Neuronal stem cell (in vitro differentiated cells): Measurements from ENCODE around the gene CAP1.

Experiments
- DNase-seq: peaks from one replicate; pipeline ENCODE4 v3.0.0-alpha.2; 2013; ENCODE audit warnings: low spot score
- H2AFZ ChIP-seq: one replicate; pipeline ENCODE4 v1.6.1; 2013; ENCODE audit warnings: mild to moderate bottlenecking, low read length, inconsistent platforms
- H2AK5ac ChIP-seq: 2 replicates; pipeline ENCODE4 v1.6.1; 2013; ENCODE audit warnings: low read depth, mild to moderate bottlenecking, inconsistent platforms, low read length, moderate library complexity, mixed read lengths
- H2BK120ac ChIP-seq: 2 replicates; pipeline ENCODE4 v1.6.1; 2013; ENCODE audit warnings: low read depth, mild to moderate bottlenecking, inconsistent platforms, low read length, moderate library complexity, mixed read lengths
- H2BK12ac ChIP-seq: one replicate; pipeline ENCODE4 v1.6.1; 2013; ENCODE audit warnings: low read length, inconsistent platforms
- H2BK15ac ChIP-seq: 2 replicates; pipeline ENCODE4 v1.6.1; 2013; ENCODE audit warnings: mild to moderate bottlenecking, low read length, inconsistent platforms, mixed read lengths
- H2BK5ac ChIP-seq: one replicate; pipeline ENCODE4 v1.6.1; 2013; ENCODE audit warnings: inconsistent platforms, mild to moderate bottlenecking, low read length, moderate library complexity
- H3K14ac ChIP-seq: one replicate; pipeline ENCODE4 v1.6.1; 2013; ENCODE audit warnings: low read length, inconsistent platforms
- H3K18ac ChIP-seq: 2 replicates; pipeline ENCODE4 v1.6.1; 2013; ENCODE audit warnings: low read length, inconsistent platforms
- H3K23ac ChIP-seq: 2 replicates; pipeline ENCODE4 v1.6.1; 2013; ENCODE audit warnings: low read depth, mild to moderate bottlenecking, mixed read lengths, low read length, inconsistent platforms; ENCODE audit not compliant: poor library complexity
- H3K27ac ChIP-seq: replicated peaks from 3 replicates; pipeline ENCODE4 v1.5.1; 2013; ENCODE audit warnings: low read length, inconsistent platforms
- H3K27me3 ChIP-seq, 3 experiments: 2 replicates each; pipeline ENCODE4 v1.6.1; 2013; ENCODE audit warnings: low read length in 3 of 3, mild to moderate bottlenecking in 2 of 3, inconsistent platforms in 1 of 3, low read depth in 1 of 3, mixed read lengths in 1 of 3, moderate library complexity in 1 of 3; ENCODE audit not compliant: control insufficient read depth in 3 of 3, insufficient read depth in 3 of 3
- H3K36me3 ChIP-seq, 2 donors: replicated peaks in 1 of 2; 2 replicates each; pipeline ENCODE4 v1.6.1; 2013; ENCODE audit warnings: low read length in 2 of 2; ENCODE audit not compliant: control insufficient read depth in 2 of 2, insufficient read depth in 2 of 2
- H3K4ac ChIP-seq: 2 replicates; pipeline ENCODE4 v1.6.1; 2013; ENCODE audit warnings: inconsistent platforms, mild to moderate bottlenecking, low read length, moderate library complexity
- H3K4me1 ChIP-seq, 2 donors: 1 replicate in 1 of 2; 2 replicates in 1 of 2; pipeline ENCODE4 v1.6.1; 2013; ENCODE audit warnings: low read length in 2 of 2, low read depth in 1 of 2; ENCODE audit not compliant: control insufficient read depth in 2 of 2, insufficient read depth in 1 of 2
- H3K4me2 ChIP-seq: one replicate; pipeline ENCODE4 v1.6.1; 2013; ENCODE audit warnings: mild to moderate bottlenecking, low read length, inconsistent platforms; ENCODE audit not compliant: insufficient read depth, poor library complexity, severe bottlenecking
- H3K4me3 ChIP-seq, 2 donors: 2 replicates each; pipeline ENCODE4 v1.5.1; 2013; ENCODE audit warnings: low read length in 2 of 2, mild to moderate bottlenecking in 2 of 2, inconsistent platforms in 1 of 2, moderate library complexity in 1 of 2
- H3K79me1 ChIP-seq: one replicate; pipeline ENCODE4 v1.6.1; 2013; ENCODE audit warnings: low read depth, mild to moderate bottlenecking, inconsistent platforms, low read length, moderate library complexity
- H3K9ac ChIP-seq: one replicate; pipeline ENCODE4 v1.6.1; 2013; ENCODE audit warnings: mild to moderate bottlenecking, low read depth, low read length, inconsistent platforms; ENCODE audit not compliant: poor library complexity
- H3K9me3 ChIP-seq, 2 donors: replicated peaks in 1 of 2; 2 replicates each; pipeline versions ENCODE3 to v1.6.1; 2013; ENCODE audit warnings: low read length in 2 of 2, mild to moderate bottlenecking in 2 of 2, inconsistent platforms in 1 of 2, low read depth in 1 of 2, mixed read lengths in 1 of 2, moderate library complexity in 1 of 2; ENCODE audit not compliant: control insufficient read depth in 2 of 2, insufficient read depth in 1 of 2
- H4K8ac ChIP-seq: one replicate; pipeline ENCODE4 v1.6.1; 2013; ENCODE audit warnings: low read depth, mild to moderate bottlenecking, inconsistent platforms, low read length, moderate library complexity
- H4K91ac ChIP-seq: one replicate; pipeline ENCODE4 v1.6.1; 2013; ENCODE audit warnings: low read length, low read depth, mild to moderate bottlenecking, inconsistent platforms; ENCODE audit not compliant: poor library complexity
- WGBS, 2 donors: extraction: QIAGEN DNeasy Blood & Tissue Kit; methylation state at CpG; one replicate each; pipeline ENCODE4 v1.1.7; 2013; ENCODE audit warnings: missing lambda C conversion rate in 2 of 2, mixed read lengths in 1 of 2; ENCODE audit not compliant: insufficient read length in 2 of 2, insufficient replicate concordance in 1 of 2; ENCODE audit errors: extremely low coverage in 2 of 2; 5-methylcytosine and 5-hydroxymethylcytosine counted together

CAP1 gene

DNA sequence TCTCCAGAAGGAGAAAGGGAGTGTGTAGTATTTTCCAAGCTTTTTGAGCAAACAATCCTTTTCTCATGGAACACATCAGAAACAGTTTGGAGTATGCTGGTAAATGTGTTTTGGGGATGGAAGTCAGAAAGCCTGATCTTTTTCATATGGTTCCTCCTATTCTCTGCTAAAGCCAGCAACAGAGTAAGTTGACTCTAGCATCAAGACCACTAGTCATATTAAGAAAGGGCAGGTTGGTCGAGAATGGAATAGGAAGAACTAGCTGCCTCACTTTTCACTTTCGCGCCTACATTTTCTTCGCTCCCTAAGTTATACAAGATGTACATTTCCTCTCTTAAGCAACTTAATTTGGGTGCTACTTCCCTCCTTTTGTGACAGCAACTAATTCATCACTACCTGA is 32.5 kb downstream of the CAP1 start:
- Histone ChIP-seq H2BK12ac (no peak overlapping the region), H2AK5ac (no peak overlapping the region), H2BK120ac (no peak overlapping the region), H2AFZ (no peak overlapping the region), H3K27me3 (no peaks in the 10 kb centered on the region), H3K23ac (no peak overlapping the region), H3K14ac (no peak overlapping the region), H3K27ac (no peak overlapping the region), H3K9ac (no peak overlapping the region), H2BK15ac (no peak overlapping the region), H3K4ac (no peak overlapping the region), H4K91ac (no peak overlapping the region), H3K9me3 (no peaks in the 10 kb centered on the region), H3K36me3 (peaks cover 29 to 98% of the 10 kb centered on the region in 2 donors), H3K4me1 (no peaks in the 10 kb centered on the region), H3K4me3 (no peak overlapping the region), H2BK5ac (no peak overlapping the region), H4K8ac (no peak overlapping the region), H3K79me1 (peaks cover 2% of the 10 kb centered on the region), H3K18ac (no peak overlapping the region), H3K4me2 (no peak overlapping the region)
- DNase-seq = no peak
- no CpG with 5 or more reads among the region's 4 CpGs for WGBS, 2 donors

DNA sequence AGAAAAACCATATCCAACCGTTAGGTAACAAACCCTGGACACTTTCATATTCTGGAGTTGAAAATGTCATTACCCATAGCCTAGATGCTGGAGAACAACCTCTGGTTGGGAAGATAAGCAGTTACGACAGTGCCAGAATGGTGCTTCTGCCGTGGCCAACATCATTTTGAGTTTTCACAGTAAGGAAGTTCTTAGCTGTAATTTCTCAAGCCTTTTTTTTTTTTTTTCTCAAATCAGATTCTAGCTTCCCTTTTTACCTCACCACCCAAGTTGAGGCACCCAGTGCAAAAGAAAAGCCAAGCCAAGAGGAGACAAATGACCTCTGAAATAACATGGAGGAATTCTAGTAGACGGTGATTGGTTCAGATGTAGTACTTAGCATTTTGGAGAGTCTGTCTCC is 34.7 kb downstream of the CAP1 start:
- no CpG with 5 or more reads among the region's 4 CpGs for WGBS, 2 donors
- Histone ChIP-seq H3K14ac (no peak overlapping the region), H3K4me2 (no peak overlapping the region), H3K36me3 (peaks cover 34 to 95% of the 10 kb centered on the region in 2 donors), H3K4me1 (no peaks in the 10 kb centered on the region), H3K27ac (no peak overlapping the region), H3K23ac (no peak overlapping the region), H2BK15ac (no peak overlapping the region), H2AFZ (no peak overlapping the region), H3K4ac (no peak overlapping the region), H3K4me3 (no peak overlapping the region), H3K79me1 (peaks cover 2% of the 10 kb centered on the region), H3K9me3 (no peaks in the 10 kb centered on the region), H2BK5ac (no peak overlapping the region), H2BK120ac (no peak overlapping the region), H3K18ac (no peak overlapping the region), H2BK12ac (no peak overlapping the region), H2AK5ac (no peak overlapping the region), H4K91ac (no peak overlapping the region), H3K9ac (no peak overlapping the region), H4K8ac (no peak overlapping the region), H3K27me3 (no peaks in the 10 kb centered on the region)
- DNase-seq = no peak

DNA sequence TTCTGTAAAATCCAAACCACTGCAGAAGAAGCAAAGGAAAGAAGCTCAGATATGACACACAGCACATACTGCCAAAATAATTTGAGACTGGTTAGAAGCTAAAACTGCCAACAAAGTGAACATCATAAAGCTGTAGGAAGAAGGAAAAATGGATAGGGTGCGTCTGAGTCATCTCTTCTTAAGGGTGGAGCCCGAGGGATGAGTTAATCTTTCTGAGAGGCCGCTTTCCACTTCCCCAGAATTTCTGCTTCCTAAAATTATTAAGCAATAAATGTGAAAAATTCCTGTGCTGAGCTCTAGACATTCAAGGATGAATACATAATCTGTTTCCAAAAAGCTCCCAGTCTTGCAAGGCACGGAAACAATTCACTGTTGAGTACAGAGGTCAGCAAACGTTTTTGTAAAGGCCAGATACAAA is 36.4 kb downstream of the CAP1 start:
- Histone ChIP-seq H3K4ac (no peak overlapping the region), H3K23ac (no peak overlapping the region), H2BK120ac (no peak overlapping the region), H3K14ac (no peak overlapping the region), H3K79me1 (peaks cover 2% of the 10 kb centered on the region), H3K9ac (no peak overlapping the region), H3K9me3 (no peaks in the 10 kb centered on the region), H3K18ac (no peak overlapping the region), H3K4me3 (no peak overlapping the region), H2BK12ac (no peak overlapping the region), H2BK15ac (no peak overlapping the region), H3K4me2 (no peak overlapping the region), H4K8ac (no peak overlapping the region), H3K27me3 (no peaks in the 10 kb centered on the region), H4K91ac (no peak overlapping the region), H2AFZ (no peak overlapping the region), H3K27ac (no peak overlapping the region), H3K36me3 (peaks cover 28 to 85% of the 10 kb centered on the region in 2 donors), H2BK5ac (no peak overlapping the region), H2AK5ac (no peak overlapping the region), H3K4me1 (no peaks in the 10 kb centered on the region)
- no peak for DNase-seq
- WGBS, 2 donors = no CpG with 5 or more reads among the region's 5 CpGs

DNA sequence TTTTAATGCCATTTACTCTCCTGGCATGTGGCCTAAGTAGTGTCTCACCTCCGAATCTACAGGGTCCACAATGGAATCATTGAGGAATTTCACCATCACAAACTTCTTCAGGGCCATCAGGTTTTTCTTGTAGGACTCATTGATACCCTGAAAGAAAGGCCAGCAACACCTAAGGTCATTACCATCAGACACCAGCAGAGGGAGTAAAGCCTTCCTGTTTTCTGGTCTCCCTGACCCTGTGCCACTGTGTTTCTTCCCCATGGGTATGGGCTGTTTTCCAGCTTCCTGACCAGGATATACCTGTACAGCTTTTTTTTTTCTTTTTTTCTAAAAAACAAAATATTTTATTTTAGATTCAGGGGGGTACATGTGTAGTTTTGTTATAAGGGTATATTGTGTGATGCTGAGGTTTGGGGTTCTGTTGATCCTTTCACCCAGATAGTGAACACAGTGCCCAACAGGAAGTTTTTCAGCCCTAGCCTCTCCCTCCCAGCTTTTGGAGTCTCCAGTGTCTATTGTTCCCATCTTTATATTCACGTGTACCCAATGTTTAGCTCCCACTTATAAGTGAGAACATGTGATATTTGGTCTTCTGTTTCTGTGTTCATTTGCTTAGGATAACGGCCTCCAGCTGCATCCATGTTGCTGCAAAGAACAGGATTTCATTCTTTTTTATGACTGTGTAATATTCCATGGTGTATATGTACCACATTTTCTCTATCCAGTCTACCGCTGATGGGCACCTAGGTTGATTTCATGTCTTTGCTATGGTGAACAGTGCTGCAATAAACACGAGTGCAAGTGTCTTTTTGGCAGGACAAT is 38.2 kb downstream of the CAP1 start:
- H3K36me3 ChIP-seq = peaks cover 19 to 79% of the 10 kb centered on the region in 2 donors

More for the DNA sequence above, 38.2 kb downstream of the CAP1 start:
- WGBS, 2 donors = no CpG with 5 or more reads among the region's 5 CpGs
- H3K4me1 ChIP-seq = no peaks in the 10 kb centered on the region
- H2AFZ ChIP-seq = no peak overlapping the region
- H3K9me3 ChIP-seq = no peaks in the 10 kb centered on the region
- H2BK15ac ChIP-seq = no peak overlapping the region
- no peak overlapping the region for H3K4ac ChIP-seq
- H4K91ac ChIP-seq = no peak overlapping the region
- no peak overlapping the region for H3K27ac ChIP-seq
- no peak overlapping the region for H3K14ac ChIP-seq
- no peak overlapping the region for H3K9ac ChIP-seq
- no peak overlapping the region for H3K4me3 ChIP-seq
- DNase-seq = peak; percentile 58
- no peak overlapping the region for H3K4me2 ChIP-seq
- H2BK5ac ChIP-seq = no peak overlapping the region
- no peak overlapping the region for H2BK12ac ChIP-seq
- no peaks in the 10 kb centered on the region for H3K27me3 ChIP-seq
- H2AK5ac ChIP-seq = no peak overlapping the region
- H4K8ac ChIP-seq = no peak overlapping the region
- no peak overlapping the region for H3K23ac ChIP-seq
- no peak overlapping the region for H2BK120ac ChIP-seq
- H3K18ac ChIP-seq = no peak overlapping the region
- no peaks in the 10 kb centered on the region for H3K79me1 ChIP-seq
